GM20000 (cell line): ENCODE results near the gene FKBP2.

Experiments
- DNase-seq: peaks from one replicate; pipeline ENCODE4 v3.0.0; 2012; ENCODE audit warnings: low spot score
- TF ChIP-seq, protein P1 (sequence below): IDR thresholded peaks from 2 replicates; pipeline ENCODE4 v1.5.1; 2012; ENCODE audit warnings: mild to moderate bottlenecking, control low read depth; ENCODE audit errors: extremely low read depth, missing control alignments

FKBP2 gene

DNA sequence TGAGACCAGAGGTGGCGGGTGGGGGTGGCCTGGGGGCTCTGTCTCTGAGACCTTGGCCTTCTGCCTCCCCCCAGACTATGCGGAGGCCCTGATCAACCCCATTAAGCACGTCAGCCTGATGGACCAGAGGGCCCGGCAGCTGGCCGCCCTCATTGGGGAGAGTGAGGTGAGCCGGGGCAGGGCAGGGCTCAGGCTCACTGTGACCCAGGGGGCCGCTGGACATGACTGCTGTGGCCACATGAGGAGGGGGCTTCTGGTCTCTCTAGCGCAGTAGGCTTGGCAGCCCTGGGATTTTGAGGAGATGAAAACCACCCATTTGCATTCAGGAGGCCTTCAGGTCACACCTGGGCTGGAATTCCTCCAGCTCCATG, 23.0 kb downstream of the FKBP2 start:
- no peak for DNase-seq
- TF ChIP-seq, protein P1, sequence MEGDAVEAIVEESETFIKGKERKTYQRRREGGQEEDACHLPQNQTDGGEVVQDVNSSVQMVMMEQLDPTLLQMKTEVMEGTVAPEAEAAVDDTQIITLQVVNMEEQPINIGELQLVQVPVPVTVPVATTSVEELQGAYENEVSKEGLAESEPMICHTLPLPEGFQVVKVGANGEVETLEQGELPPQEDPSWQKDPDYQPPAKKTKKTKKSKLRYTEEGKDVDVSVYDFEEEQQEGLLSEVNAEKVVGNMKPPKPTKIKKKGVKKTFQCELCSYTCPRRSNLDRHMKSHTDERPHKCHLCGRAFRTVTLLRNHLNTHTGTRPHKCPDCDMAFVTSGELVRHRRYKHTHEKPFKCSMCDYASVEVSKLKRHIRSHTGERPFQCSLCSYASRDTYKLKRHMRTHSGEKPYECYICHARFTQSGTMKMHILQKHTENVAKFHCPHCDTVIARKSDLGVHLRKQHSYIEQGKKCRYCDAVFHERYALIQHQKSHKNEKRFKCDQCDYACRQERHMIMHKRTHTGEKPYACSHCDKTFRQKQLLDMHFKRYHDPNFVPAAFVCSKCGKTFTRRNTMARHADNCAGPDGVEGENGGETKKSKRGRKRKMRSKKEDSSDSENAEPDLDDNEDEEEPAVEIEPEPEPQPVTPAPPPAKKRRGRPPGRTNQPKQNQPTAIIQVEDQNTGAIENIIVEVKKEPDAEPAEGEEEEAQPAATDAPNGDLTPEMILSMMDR, result no peak

DNA sequence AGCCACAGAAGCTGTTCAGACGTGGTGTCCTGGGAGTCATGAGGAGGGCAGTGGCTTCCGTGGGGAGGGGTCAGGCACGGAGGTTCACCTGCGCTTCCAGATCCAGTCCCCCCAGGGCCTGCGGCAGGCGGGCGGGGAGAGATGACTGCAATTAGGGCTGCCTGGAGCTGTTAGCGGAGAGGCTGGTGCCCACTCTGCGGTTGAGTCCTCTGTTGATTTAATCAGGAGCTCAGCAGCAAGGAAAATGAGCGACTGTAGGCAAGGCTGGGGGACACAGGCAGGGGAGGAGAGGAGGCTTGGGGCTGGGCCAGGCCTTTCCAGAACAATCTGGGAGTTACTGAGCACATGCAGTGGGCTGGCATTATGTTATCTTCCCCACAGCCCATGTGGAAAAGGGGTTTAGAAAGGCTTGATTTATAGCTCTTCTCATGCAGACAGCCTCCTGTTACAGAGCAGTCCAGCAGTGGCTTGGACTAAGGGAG, 23.5 kb downstream of the FKBP2 start:
- DNase-seq, result no peak
- TF ChIP-seq, protein P1, result no peak

GRCh38 chr11:64265176-64266160, 24.6 kb downstream of the FKBP2 start:
- no peak for DNase-seq
- TF ChIP-seq, protein P1, result no peak

GRCh38 chr11:64266339-64266738, 25.4 kb downstream of the FKBP2 start:
- no peak for DNase-seq
- TF ChIP-seq, protein P1, result no peak

- no peak for DNase-seq
- TF ChIP-seq, protein P1, result no peak
Measured at GRCh38 chr11:64267207-64267945, 26.5 kb downstream of the FKBP2 start.

DNA sequence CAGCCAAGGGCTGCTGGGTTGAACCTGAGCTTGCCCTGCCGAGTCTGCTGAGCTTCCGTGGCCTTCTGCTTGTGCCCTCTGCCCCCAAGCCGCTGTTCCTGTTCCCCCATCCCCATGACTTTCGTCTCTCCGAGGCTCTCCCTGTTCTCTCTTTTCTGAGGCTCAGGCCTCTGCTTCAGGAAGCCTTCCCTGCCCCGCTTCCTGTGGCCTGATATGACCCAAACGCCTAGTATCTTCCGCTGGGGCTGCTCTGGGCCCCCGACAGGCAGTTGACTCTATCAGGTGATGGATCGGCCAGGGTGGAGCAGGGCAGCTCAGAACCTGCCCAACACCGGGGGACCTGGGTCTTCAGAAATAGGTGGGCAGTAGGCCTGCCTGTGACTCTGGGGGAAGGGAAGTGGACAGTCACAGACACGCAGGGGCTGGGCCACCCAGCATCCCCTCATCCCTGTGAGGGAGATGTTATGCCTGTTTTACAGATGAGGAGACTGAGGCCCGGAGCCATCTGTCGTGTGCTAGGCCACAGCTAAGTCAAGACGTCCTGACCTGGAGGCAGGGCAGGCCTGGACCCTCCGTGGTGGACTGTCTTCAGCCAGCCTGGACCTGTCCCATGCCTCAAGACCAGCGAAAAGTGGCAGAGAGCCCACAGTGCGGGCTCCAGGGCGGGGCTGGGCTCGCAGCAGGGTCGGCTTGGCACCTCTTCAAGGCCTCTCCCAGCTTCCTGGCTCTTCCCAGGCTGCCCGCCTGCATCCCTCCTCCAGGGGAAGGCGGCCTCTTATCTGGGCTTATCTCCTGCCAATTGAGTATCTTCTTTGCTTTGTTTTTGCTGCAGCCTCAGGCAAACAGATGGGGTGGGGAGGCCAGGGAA, 27.4 kb downstream of the FKBP2 start:
- TF ChIP-seq, protein P1, result no peak
- no peak for DNase-seq
